ENCODE measurements around the gene LAMA2. TPM values are rescaled to one million over a fixed set of nuclear protein-coding genes. Genes with fewer than 3 reads are reported as not detected.

LAMA2 gene
- total and polyA plus RNA-seq, 2 of the 13 experiments (the other 11 are each of a cell fraction or from before 2014, with no cell fraction given) = 0.11 to 0.28 TPM

- TF ChIP-seq ZNF777 (CRISPR knock-in tag; IDR thresholded peaks at IDR 0.05) (no peak), ZNF510 (CRISPR knock-in tag; IDR thresholded peaks at IDR 0.05; ENCODE audit: low read depth) (no peak), HNRNPL (IDR thresholded peaks at IDR 0.05; ENCODE audit: low read depth, low read length) (no peak)
Measured at GRCh38 chr6:129309154-129309553, 426.2 kb downstream of the LAMA2 start (continued).

- DNase-seq (ENCODE audit: low spot score) (no peak), ATAC-seq (no peak), FAIRE-seq (no peak)
- Histone ChIP-seq H3K27ac (ENCODE audit: extremely low read length, insufficient read depth, low read length) (no peak overlapping the region), H3K36me3 (replicated peaks in 1 of 2; ENCODE audit: control insufficient read depth in 1 of 2, insufficient read depth in 2 of 2, low read length in 2 of 2) (no peaks in the 10 kb centered on the region), H3K4me3 (replicated peaks in 1 of 3; ENCODE audit: insufficient read depth in 1 of 3, low read depth in 2 of 3, low read length in 3 of 3) (no peak overlapping the region), H3K79me2 (ENCODE audit: insufficient read depth, low read length) (no peaks in the 10 kb centered on the region), H3K9me3 (ENCODE audit: low read length) (no peaks in the 10 kb centered on the region), H3K4me2 (ENCODE audit: low read depth, low read length) (no peak overlapping the region), H2AFZ (ENCODE audit: low read length) (no peak overlapping the region), H3K4me1 (ENCODE audit: insufficient read depth, low read length) (no peaks in the 10 kb centered on the region), H4K20me1 (ENCODE audit: insufficient read depth, low read length) (no peaks in the 10 kb centered on the region), H3K9ac (ENCODE audit: insufficient read depth, low read depth, low read length) (no peak overlapping the region), H3K27me3 (ENCODE audit: control insufficient read depth in 1 of 2, insufficient read depth in 2 of 2, low read length in 2 of 2) (no peaks in the 10 kb centered on the region)
- WGBS (ENCODE audit: low lambda C conversion rate) = 19% methylated on average over 3 of the region's 3 CpGs
- BruUV-seq (replicated peaks) = no TSS peak
- intact Hi-C loops (cut with micrococcal nuclease; ENCODE audit: unreplicated experiment) (no loop called here), in situ Hi-C loops (cut with HindIII; ENCODE audit: extremely low pct_ligation_motif_present, low pct_unique_long_range_greater_than_20kb) (no loop called here)
- ChIA-PET CTCF (ENCODE audit: low intra/inter-chr PET ratio, low total read pairs) (no interaction called here), POLR2A (no interaction called here)
- TF ChIP-seq BHLHE40 (IDR thresholded peaks at IDR 0.05; ENCODE audit: low read length) (no peak), ZNF17 (CRISPR knock-in tag; IDR thresholded peaks at IDR 0.05) (no peak), ZNF747 (CRISPR knock-in tag; IDR thresholded peaks at IDR 0.05; ENCODE audit: borderline replicate concordance) (no peak), TOE1 (CRISPR knock-in tag; IDR thresholded peaks at IDR 0.05) (no peak), ZNF674 (CRISPR knock-in tag; IDR thresholded peaks at IDR 0.05; ENCODE audit: low read depth) (no peak), POLR2G (IDR thresholded peaks at IDR 0.05; ENCODE audit: low read depth, low read length) (no peak), ZNF251 (CRISPR knock-in tag; IDR thresholded peaks at IDR 0.05) (no peak), ZNF143 (CRISPR knock-in tag; IDR thresholded peaks at IDR 0.05) (no peak), ZNF737 (CRISPR knock-in tag; IDR thresholded peaks at IDR 0.05; ENCODE audit: borderline replicate concordance) (no peak), CENPX (CRISPR knock-in tag; IDR thresholded peaks at IDR 0.05) (no peak), ZFP90 (CRISPR knock-in tag; IDR thresholded peaks at IDR 0.05; ENCODE audit: borderline replicate concordance) (no peak), ZNF784 (CRISPR knock-in tag; IDR thresholded peaks at IDR 0.05; ENCODE audit: borderline replicate concordance) (no peak), AGO1 (IDR thresholded peaks at IDR 0.05; ENCODE audit: low read depth, low read length, poor library complexity, severe bottlenecking) (no peak), KAT2B (IDR thresholded peaks at IDR 0.05; ENCODE audit: borderline replicate concordance, low read depth, low read length) (no peak), ATF7-NPFF (CRISPR knock-in tag; IDR thresholded peaks at IDR 0.05; ENCODE audit: low read depth) (no peak), ZNF878 (CRISPR knock-in tag; IDR thresholded peaks at IDR 0.05) (no peak), ZFP1 (CRISPR knock-in tag; IDR thresholded peaks at IDR 0.05) (no peak), TEF (CRISPR knock-in tag; IDR thresholded peaks at IDR 0.05) (no peak), ETS1 (CRISPR knock-in tag; IDR thresholded peaks at IDR 0.05) (no peak)
Measured at GRCh38 chr6:129312880-129313279, 429.9 kb downstream of the LAMA2 start.

Measured in HepG2 (cell line).